ENCODE measurements around the gene ACBD7. TPM values are rescaled to one million over a fixed set of nuclear protein-coding genes. Genes with fewer than 3 reads are reported as not detected.
A peak's percentile ranks its signal among the peaks of the same experiment; 100 is the strongest.

Gene ACBD7
- total RNA-seq (2014; rRNA removed), result 2.0 and 2.1 TPM in 2 replicates
- 1.3 TPM for polyA plus RNA-seq (2012)

- DNase-seq (ENCODE audit: low read depth), result peak; percentile 75
Measured at GRCh38 chr10:15088428-15089261, at the start of gene ACBD7. ACBD7 (minus strand) TSS chr10:15088776; CDS start chr10:15088728, 48 bp downstream.

- DNase-seq (ENCODE audit: low read depth), result peak; percentile 15
Measured at GRCh38 chr10:15137636-15138035, 49.1 kb upstream of the ACBD7 start.

GRCh38 chr10:15137036-15137359 lies 48.4 kb upstream of the ACBD7 start:
- DNase-seq (ENCODE audit: low read depth), result no peak

- DNase-seq (ENCODE audit: low read depth), result no peak
Measured at GRCh38 chr10:15136129-15137035, 47.8 kb upstream of the ACBD7 start.

- DNase-seq (ENCODE audit: low read depth), result no peak
Measured at GRCh38 chr10:15131330-15131729, 42.8 kb upstream of the ACBD7 start.

GRCh38 chr10:15124908-15125307 lies 36.3 kb upstream of the ACBD7 start:
- DNase-seq (ENCODE audit: low read depth), result no peak

GRCh38 chr10:15124190-15124589 lies 35.6 kb upstream of the ACBD7 start:
- DNase-seq (ENCODE audit: low read depth), result no peak

GRCh38 chr10:15123749-15124184 lies 35.2 kb upstream of the ACBD7 start:
- peak; percentile 76 for DNase-seq (ENCODE audit: low read depth)

GRCh38 chr10:15122477-15123030 lies 34.0 kb upstream of the ACBD7 start:
- DNase-seq (ENCODE audit: low read depth), result no peak

- no peak for DNase-seq (ENCODE audit: low read depth)
Measured at GRCh38 chr10:15121707-15122106, 33.1 kb upstream of the ACBD7 start.

- peak; percentile 81 for DNase-seq (ENCODE audit: low read depth)
Measured at GRCh38 chr10:15120523-15120922, 31.9 kb upstream of the ACBD7 start.

- DNase-seq (ENCODE audit: low read depth), result no peak
Measured at GRCh38 chr10:15118615-15119014, 30.0 kb upstream of the ACBD7 start.

GRCh38 chr10:15116225-15116624 lies 27.6 kb upstream of the ACBD7 start:
- DNase-seq (ENCODE audit: low read depth), result no peak

GRCh38 chr10:15113766-15114165 lies 25.2 kb upstream of the ACBD7 start:
- DNase-seq (ENCODE audit: low read depth), result no peak

GRCh38 chr10:15112657-15113056 lies 24.1 kb upstream of the ACBD7 start:
- DNase-seq (ENCODE audit: low read depth), result no peak

GRCh38 chr10:15106352-15107013 lies 17.9 kb upstream of the ACBD7 start:
- DNase-seq (ENCODE audit: low read depth), result peak; percentile 66

- DNase-seq (ENCODE audit: low read depth), result no peak
Measured at GRCh38 chr10:15103513-15103912, 14.9 kb upstream of the ACBD7 start.

GRCh38 chr10:15099886-15100285 lies 11.3 kb upstream of the ACBD7 start:
- no peak for DNase-seq (ENCODE audit: low read depth)

GRCh38 chr10:15097011-15097812 lies 8.6 kb upstream of the ACBD7 start, which contains the start of gene RPP38:
RPP38 (plus strand) TSS chr10:15097355; CDS start chr10:15103315, 5,960 bp downstream.
- DNase-seq (ENCODE audit: low read depth), result peak; percentile 95

GRCh38 chr10:15096661-15097010 lies 8.1 kb upstream of the ACBD7 start:
- no peak for DNase-seq (ENCODE audit: low read depth)

Data from LHCN-M2 (cell line).